HUES64 (cell line): ENCODE data around the gene VCAM1.

Experiments
- H3K27ac ChIP-seq: 2 replicates; pipeline ENCODE4 v1.7.0; 2013; ENCODE audit warnings: low read depth, low read length, inconsistent platforms
- H3K27me3 ChIP-seq: 2 replicates; pipeline ENCODE4 v1.6.1; 2013; ENCODE audit warnings: mild to moderate bottlenecking, low read length; ENCODE audit not compliant: insufficient read depth
- H3K36me3 ChIP-seq: 2 replicates; pipeline ENCODE4 v1.6.1; 2013; ENCODE audit warnings: mild to moderate bottlenecking, low read length; ENCODE audit not compliant: insufficient read depth
- H3K4me1 ChIP-seq: 2 replicates; pipeline ENCODE4 v1.6.1; 2013; ENCODE audit warnings: mild to moderate bottlenecking, low read length, moderate library complexity; ENCODE audit not compliant: insufficient read depth
- H3K4me3 ChIP-seq: 2 replicates; pipeline ENCODE4 v1.5.1; 2013; ENCODE audit warnings: mild to moderate bottlenecking, low read length, moderate library complexity
- H3K9ac ChIP-seq: 2 replicates; pipeline ENCODE4 v1.6.1; 2013; ENCODE audit warnings: mild to moderate bottlenecking, low read depth, low read length
- H3K9me3 ChIP-seq: 2 replicates; pipeline ENCODE4 v1.6.1; 2013; ENCODE audit warnings: low read depth, low read length; ENCODE audit not compliant: insufficient read depth
- WGBS: fragments of 150-250, 120-280 bp; methylation state at CpG from one replicate; pipeline ENCODE4 v1.1.7; 2013; ENCODE audit warnings: missing lambda C conversion rate; 5-methylcytosine and 5-hydroxymethylcytosine counted together

Gene VCAM1

GRCh38 chr1:100722221-100722620 lies 2.7 kb downstream of the VCAM1 start:
- Histone ChIP-seq H3K27me3 (no peaks in the 10 kb centered on the region), H3K4me3 (no peak overlapping the region), H3K9ac (no peak overlapping the region), H3K36me3 (no peaks in the 10 kb centered on the region), H3K27ac (no peak overlapping the region), H3K9me3 (no peaks in the 10 kb centered on the region), H3K4me1 (peaks cover 6% of the 10 kb centered on the region; the same call in 1 of the 2 replicates)

DNA sequence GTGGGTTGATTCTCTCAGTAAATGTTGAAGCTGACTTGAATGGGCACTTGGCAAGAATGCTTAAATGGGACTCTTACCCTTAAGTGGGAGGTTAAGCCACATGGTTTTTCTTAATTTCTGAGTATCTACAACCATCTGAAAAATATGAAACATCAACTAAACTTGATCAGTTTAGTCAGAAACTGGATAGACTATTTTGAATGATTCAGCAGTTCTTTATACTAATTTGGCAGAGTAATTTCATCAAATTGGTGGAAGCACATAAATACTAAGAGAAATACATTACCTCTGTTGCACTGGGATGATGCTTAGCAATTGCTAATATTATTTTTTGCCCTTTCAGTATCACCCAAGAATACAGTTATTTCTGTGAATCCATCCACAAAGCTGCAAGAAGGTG lies 4.7 kb downstream of the VCAM1 start:
- Histone ChIP-seq H3K9ac (no peak overlapping the region), H3K36me3 (no peaks in the 10 kb centered on the region), H3K4me1 (peaks cover 2% of the 10 kb centered on the region; the same call in 1 of the 2 replicates), H3K27me3 (no peaks in the 10 kb centered on the region), H3K27ac (no peak overlapping the region), H3K4me3 (no peak overlapping the region), H3K9me3 (no peaks in the 10 kb centered on the region)

DNA sequence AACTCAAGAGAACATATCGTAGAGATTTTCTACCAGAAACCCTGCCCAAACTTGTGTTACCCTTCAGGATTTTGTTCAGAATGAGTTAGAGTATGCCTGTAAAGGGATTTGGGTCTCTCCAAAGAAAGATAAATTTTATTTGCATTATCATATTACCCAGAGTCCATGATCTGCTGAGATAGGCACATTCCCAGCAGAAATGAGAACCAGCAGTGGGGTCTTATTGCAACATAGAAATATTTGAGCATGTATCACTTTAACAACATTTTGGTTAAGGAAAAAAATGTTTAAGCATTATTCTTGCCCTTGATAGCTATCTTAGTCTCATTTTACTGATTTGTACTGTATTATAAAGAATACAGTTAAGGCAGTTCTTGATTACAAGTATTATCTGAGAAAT lies 10.6 kb downstream of the VCAM1 start:
- no peaks in the 10 kb centered on the region for H3K27me3 ChIP-seq
- H3K36me3 ChIP-seq = no peaks in the 10 kb centered on the region
- no peaks in the 10 kb centered on the region for H3K4me1 ChIP-seq
- no peak overlapping the region for H3K27ac ChIP-seq
- WGBS = 89% methylated on average over 1 of the region's 1 CpG
- no peak overlapping the region for H3K4me3 ChIP-seq
- H3K9me3 ChIP-seq = no peaks in the 10 kb centered on the region
- H3K9ac ChIP-seq = no peak overlapping the region

GRCh38 chr1:100731309-100731708 lies 11.8 kb downstream of the VCAM1 start:
- Histone ChIP-seq H3K4me1 (no peaks in the 10 kb centered on the region), H3K27me3 (no peaks in the 10 kb centered on the region), H3K36me3 (no peaks in the 10 kb centered on the region), H3K9me3 (no peaks in the 10 kb centered on the region), H3K4me3 (no peak overlapping the region), H3K27ac (no peak overlapping the region), H3K9ac (no peak overlapping the region)
- WGBS = 99% methylated on average over 4 of the region's 6 CpGs

DNA sequence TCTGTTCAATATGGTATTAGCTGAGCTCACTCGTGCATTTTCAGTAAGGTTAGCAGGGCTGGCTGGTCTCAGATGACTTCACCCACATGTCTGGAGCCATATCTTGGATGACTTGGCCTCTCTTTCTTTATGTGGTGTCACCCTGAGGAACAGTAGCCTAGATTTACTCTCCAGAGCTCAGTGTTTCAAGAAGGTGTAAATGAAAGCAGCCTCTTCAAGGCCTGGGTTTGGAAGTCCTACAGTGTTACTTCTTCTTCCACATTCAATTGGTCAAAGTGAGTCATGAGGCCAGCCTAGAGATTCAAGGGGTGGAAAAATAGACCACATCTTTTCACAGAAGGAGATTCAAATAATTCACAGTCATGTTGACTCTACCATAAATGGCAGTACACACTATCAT lies 12.2 kb downstream of the VCAM1 start:
- no peak overlapping the region for H3K9ac ChIP-seq
- no peaks in the 10 kb centered on the region for H3K27me3 ChIP-seq
- no peak overlapping the region for H3K4me3 ChIP-seq
- H3K4me1 ChIP-seq = no peaks in the 10 kb centered on the region; the same call in 1 of the 2 replicates
- H3K9me3 ChIP-seq = no peaks in the 10 kb centered on the region
- WGBS = 94% methylated on average over 1 of the region's 1 CpG
- no peak overlapping the region for H3K27ac ChIP-seq
- H3K36me3 ChIP-seq = no peaks in the 10 kb centered on the region

- no peak overlapping the region for H3K4me3 ChIP-seq
- H3K9ac ChIP-seq = no peak overlapping the region
- WGBS = 89% methylated on average over 3 of the region's 3 CpGs
- no peaks in the 10 kb centered on the region; the same call in 1 of the 2 replicates for H3K4me1 ChIP-seq
- H3K27ac ChIP-seq = no peak overlapping the region
- H3K27me3 ChIP-seq = no peaks in the 10 kb centered on the region
- no peaks in the 10 kb centered on the region for H3K36me3 ChIP-seq
- no peaks in the 10 kb centered on the region for H3K9me3 ChIP-seq
These were observed 15.1 kb downstream of the VCAM1 start for GRCh38 chr1:100734676-100735075.

- Histone ChIP-seq H3K9ac (no peak overlapping the region), H3K27me3 (no peaks in the 10 kb centered on the region), H3K4me1 (no peaks in the 10 kb centered on the region; the same call in 1 of the 2 replicates), H3K27ac (no peak overlapping the region), H3K4me3 (no peak overlapping the region), H3K9me3 (no peaks in the 10 kb centered on the region), H3K36me3 (no peaks in the 10 kb centered on the region)
- 76% methylated on average over 1 of the region's 3 CpGs for WGBS
These were observed 15.7 kb downstream of the VCAM1 start for GRCh38 chr1:100735244-100735643.

DNA sequence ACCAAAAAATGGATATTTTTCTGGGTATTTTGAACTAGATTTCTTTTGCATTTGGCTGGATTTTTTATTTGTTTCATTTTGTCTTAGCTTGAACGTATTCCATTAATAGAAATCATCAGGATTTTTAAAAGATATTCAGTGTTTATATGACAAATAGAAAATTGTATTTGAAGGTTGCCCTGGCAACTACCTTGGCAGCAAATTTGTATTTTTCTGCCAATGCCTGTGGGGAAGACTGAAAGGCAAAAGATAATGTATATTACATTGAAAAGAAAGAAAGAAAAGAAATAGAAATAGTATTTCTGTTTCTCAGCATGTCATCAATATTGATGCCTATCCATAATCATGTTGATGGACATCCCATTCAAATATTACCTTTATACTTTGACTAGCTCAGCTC lies 16.8 kb downstream of the VCAM1 start:
- H3K4me3 ChIP-seq = no peak overlapping the region
- no peaks in the 10 kb centered on the region for H3K9me3 ChIP-seq
- no peak overlapping the region for H3K9ac ChIP-seq
- no peak overlapping the region for H3K27ac ChIP-seq
- H3K27me3 ChIP-seq = no peaks in the 10 kb centered on the region
- H3K36me3 ChIP-seq = no peaks in the 10 kb centered on the region
- no CpG with 5 or more reads among the region's 1 CpG for WGBS
- H3K4me1 ChIP-seq = no peaks in the 10 kb centered on the region; the same call in 1 of the 2 replicates

- 89% methylated on average over 1 of the region's 1 CpG for WGBS
- H3K27me3 ChIP-seq = no peaks in the 10 kb centered on the region
- no peaks in the 10 kb centered on the region for H3K9me3 ChIP-seq
- no peak overlapping the region for H3K4me3 ChIP-seq
- no peaks in the 10 kb centered on the region; the same call in 1 of the 2 replicates for H3K4me1 ChIP-seq
- no peak overlapping the region for H3K27ac ChIP-seq
- H3K9ac ChIP-seq = no peak overlapping the region
- no peaks in the 10 kb centered on the region for H3K36me3 ChIP-seq
These were observed 17.2 kb downstream of the VCAM1 start for GRCh38 chr1:100736746-100737145.

DNA sequence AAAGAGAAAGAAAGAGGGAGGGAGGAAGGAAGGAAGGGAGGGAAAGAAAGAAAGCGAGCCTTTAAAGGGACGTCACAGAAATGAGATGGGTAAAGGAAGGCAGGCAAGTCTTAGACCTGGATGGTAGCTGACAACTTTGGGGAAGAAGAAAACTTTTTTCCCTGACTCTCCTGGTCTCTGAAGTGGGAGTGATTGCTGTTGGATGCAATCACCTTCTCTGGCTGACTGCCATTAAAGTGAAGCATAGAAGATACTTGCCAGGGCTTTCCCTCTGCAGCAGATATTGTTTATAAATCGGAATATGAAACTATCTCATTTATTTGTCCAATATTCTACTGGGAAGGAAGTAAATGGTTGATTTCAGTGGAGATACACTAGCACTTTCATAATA lies 27.0 kb downstream of the VCAM1 start:
- Histone ChIP-seq H3K4me1 (peaks cover 11% of the 10 kb centered on the region; the same call in 1 of the 2 replicates), H3K4me3 (no peak overlapping the region), H3K36me3 (no peaks in the 10 kb centered on the region), H3K27ac (no peak overlapping the region), H3K9ac (no peak overlapping the region), H3K9me3 (no peaks in the 10 kb centered on the region), H3K27me3 (no peaks in the 10 kb centered on the region)
- 86% methylated on average over 2 of the region's 3 CpGs for WGBS

DNA sequence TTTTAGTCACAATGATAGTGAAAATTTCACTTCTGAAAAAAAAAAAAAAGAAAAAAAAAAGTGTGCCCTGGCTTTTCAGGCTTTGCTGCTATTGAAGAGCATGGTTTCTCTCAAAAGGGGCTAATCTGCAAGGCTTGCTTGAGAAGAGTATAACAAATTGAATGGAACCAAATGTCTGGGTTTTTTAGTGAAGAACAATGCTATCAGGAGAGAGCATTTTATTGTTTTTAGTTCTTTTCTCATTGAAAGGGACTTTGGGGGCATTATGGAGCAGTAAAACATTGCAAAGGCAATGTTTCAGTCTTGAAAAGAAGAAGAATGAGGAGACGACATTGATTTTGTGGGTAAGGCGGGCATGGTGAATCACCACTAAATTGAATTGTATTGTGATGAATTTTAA lies 28.2 kb downstream of the VCAM1 start:
- Histone ChIP-seq H3K27ac (no peak overlapping the region), H3K4me3 (no peak overlapping the region), H3K9me3 (no peaks in the 10 kb centered on the region), H3K9ac (no peak overlapping the region), H3K36me3 (no peaks in the 10 kb centered on the region), H3K4me1 (peaks cover 11% of the 10 kb centered on the region; the same call in 1 of the 2 replicates), H3K27me3 (no peaks in the 10 kb centered on the region)
- 90% methylated on average over 2 of the region's 2 CpGs for WGBS
